GM12891 (cell line): ENCODE measurements around the gene LTBP3.

Experiments
- POLR2A ChIP-seq: IDR thresholded peaks from 2 replicates; pipeline ENCODE4 v1.6.1; 2011; ENCODE audit warnings: low read depth, low read length, control low read depth
- POLR2AphosphoS5 ChIP-seq: IDR thresholded peaks from 2 replicates; pipeline ENCODE4 v1.6.1; 2011; ENCODE audit warnings: low read depth, low read length, control low read depth
- TAF1 ChIP-seq: IDR thresholded peaks from 2 replicates; pipeline ENCODE4 v1.6.1; 2011; ENCODE audit warnings: low read depth, low read length, control low read depth

GRCh38 chr11:65491163-65491465, 67.0 kb downstream of the LTBP3 start:
- TF ChIP-seq POLR2A (no peak), TAF1 (no peak), POLR2AphosphoS5 (no peak)
